ENCODE results near the gene AIFM2. TPM values are rescaled to one million over a fixed set of nuclear protein-coding genes. Genes with fewer than 3 reads are reported as not detected.

The AIFM2 gene
- polyA plus RNA-seq, 1 of the 3 experiments (the other 2 are of a cell fraction) = 9.5 TPM

DNA sequence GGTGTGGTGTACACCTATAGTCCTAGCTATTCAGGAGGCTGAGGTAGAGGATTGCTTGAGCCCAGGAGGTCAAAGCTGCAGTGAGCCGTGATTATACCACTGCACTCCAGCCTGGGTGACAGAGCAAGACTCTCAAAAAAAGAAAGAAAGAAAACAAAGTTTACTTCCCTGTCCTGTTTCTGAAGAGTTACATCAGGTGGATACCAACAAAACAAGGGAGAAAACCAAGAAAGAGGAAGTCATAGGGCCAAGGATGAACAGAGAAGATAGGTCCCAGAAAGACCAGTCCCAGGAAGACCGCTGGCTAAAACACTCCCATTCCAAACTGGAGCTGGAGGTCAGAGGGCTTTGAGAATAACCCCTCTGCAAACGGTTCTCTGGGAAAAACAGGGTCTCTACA is 66.4 kb downstream of the AIFM2 start:
- Histone ChIP-seq H3K4me1 (ENCODE audit: control insufficient read depth in 1 of 2, insufficient read depth in 2 of 2, low read depth in 1 of 2, low read length in 1 of 2) (peaks cover 0 to 2% of the 10 kb centered on the region in 2 experiments; a peak in 2 of 4 replicates), H3F3A (replicated peaks; ENCODE audit: insufficient read depth) (no peaks in the 10 kb centered on the region), H3K4me2 (no peak overlapping the region), H3K4me3 (ENCODE audit: low read depth in 2 of 2, low read length in 1 of 2) (no peak overlapping the region), H3K9me3 (no peaks in the 10 kb centered on the region), H3K9me2 (no peaks in the 10 kb centered on the region), H2AFZ (ENCODE audit: low read depth) (no peak overlapping the region), H3K27ac (ENCODE audit: low read depth in 2 of 2, low read length in 1 of 2) (no peak overlapping the region), H3K79me2 (ENCODE audit: insufficient read depth) (0 out of 2 replicates have a peak, but pooled peaks cover 9% of the 10 kb centered on the region), H4K20me1 (ENCODE audit: insufficient read depth) (peaks cover 3% of the 10 kb centered on the region; the same call in 1 of the 2 replicates), H3K9ac (no peak overlapping the region), H3K36me3 (replicated peaks in 1 of 2; ENCODE audit: control insufficient read depth in 1 of 2, insufficient read depth in 2 of 2, low read length in 1 of 2) (peaks cover 0 to 3% of the 10 kb centered on the region in 2 experiments), H3K27me3 (ENCODE audit: insufficient read depth) (no peaks in the 10 kb centered on the region)
- no peak for TF ChIP-seq CHD2 (IDR thresholded peaks at IDR 0.05; ENCODE audit: low read length, partially characterized antibody)
- TF ChIP-seq MEF2A (IDR thresholded peaks at IDR 0.05; ENCODE audit: borderline replicate concordance, low read depth) = no peak
- TF ChIP-seq, protein P1, sequence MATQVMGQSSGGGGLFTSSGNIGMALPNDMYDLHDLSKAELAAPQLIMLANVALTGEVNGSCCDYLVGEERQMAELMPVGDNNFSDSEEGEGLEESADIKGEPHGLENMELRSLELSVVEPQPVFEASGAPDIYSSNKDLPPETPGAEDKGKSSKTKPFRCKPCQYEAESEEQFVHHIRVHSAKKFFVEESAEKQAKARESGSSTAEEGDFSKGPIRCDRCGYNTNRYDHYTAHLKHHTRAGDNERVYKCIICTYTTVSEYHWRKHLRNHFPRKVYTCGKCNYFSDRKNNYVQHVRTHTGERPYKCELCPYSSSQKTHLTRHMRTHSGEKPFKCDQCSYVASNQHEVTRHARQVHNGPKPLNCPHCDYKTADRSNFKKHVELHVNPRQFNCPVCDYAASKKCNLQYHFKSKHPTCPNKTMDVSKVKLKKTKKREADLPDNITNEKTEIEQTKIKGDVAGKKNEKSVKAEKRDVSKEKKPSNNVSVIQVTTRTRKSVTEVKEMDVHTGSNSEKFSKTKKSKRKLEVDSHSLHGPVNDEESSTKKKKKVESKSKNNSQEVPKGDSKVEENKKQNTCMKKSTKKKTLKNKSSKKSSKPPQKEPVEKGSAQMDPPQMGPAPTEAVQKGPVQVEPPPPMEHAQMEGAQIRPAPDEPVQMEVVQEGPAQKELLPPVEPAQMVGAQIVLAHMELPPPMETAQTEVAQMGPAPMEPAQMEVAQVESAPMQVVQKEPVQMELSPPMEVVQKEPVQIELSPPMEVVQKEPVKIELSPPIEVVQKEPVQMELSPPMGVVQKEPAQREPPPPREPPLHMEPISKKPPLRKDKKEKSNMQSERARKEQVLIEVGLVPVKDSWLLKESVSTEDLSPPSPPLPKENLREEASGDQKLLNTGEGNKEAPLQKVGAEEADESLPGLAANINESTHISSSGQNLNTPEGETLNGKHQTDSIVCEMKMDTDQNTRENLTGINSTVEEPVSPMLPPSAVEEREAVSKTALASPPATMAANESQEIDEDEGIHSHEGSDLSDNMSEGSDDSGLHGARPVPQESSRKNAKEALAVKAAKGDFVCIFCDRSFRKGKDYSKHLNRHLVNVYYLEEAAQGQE (IDR thresholded peaks at IDR 0.05; ENCODE audit: low read depth, low read length) = no peak
- DNase-seq = no peak
- ChIA-PET POLR2A (no interaction called here), CTCF (interaction anchor here (1.0 kb wide), 2 partner anchors 49 to 51 kb away, joined by 3 to 4 read pairs; no protein-coding TSS in a partner anchor)
- 93% methylated on average over 3 of the region's 3 CpGs for WGBS (ENCODE audit: low lambda C conversion rate)

- Histone ChIP-seq H3K9me3 (no peaks in the 10 kb centered on the region), H3K9me2 (no peaks in the 10 kb centered on the region), H3K79me2 (ENCODE audit: insufficient read depth) (0 out of 2 replicates have a peak, but pooled peaks cover 12% of the 10 kb centered on the region), H3K4me3 (ENCODE audit: low read depth in 2 of 2, low read length in 1 of 2) (no peak overlapping the region), H3F3A (replicated peaks; ENCODE audit: insufficient read depth) (no peaks in the 10 kb centered on the region), H3K27ac (ENCODE audit: low read depth in 2 of 2, low read length in 1 of 2) (no peak overlapping the region), H3K4me1 (ENCODE audit: control insufficient read depth in 1 of 2, insufficient read depth in 2 of 2, low read depth in 1 of 2, low read length in 1 of 2) (peaks cover 0 to 2% of the 10 kb centered on the region in 2 experiments; a peak in 2 of 4 replicates), H3K4me2 (no peak overlapping the region), H2AFZ (ENCODE audit: low read depth) (no peak overlapping the region), H4K20me1 (ENCODE audit: insufficient read depth) (peaks cover 3% of the 10 kb centered on the region; the same call in 1 of the 2 replicates), H3K36me3 (replicated peaks in 1 of 2; ENCODE audit: control insufficient read depth in 1 of 2, insufficient read depth in 2 of 2, low read length in 1 of 2) (peaks cover 0 to 3% of the 10 kb centered on the region in 2 experiments), H3K9ac (no peak overlapping the region), H3K27me3 (ENCODE audit: insufficient read depth) (no peaks in the 10 kb centered on the region)
- 97% methylated on average over 4 of the region's 4 CpGs for WGBS (ENCODE audit: low lambda C conversion rate)
- TF ChIP-seq POLR2AphosphoS5 (IDR thresholded peaks at IDR 0.05; ENCODE audit: low read depth, low read length) = no peak
- no peak for TF ChIP-seq CTCF (IDR thresholded peaks at IDR 0.05)
- no peak for TF ChIP-seq GABPA (IDR thresholded peaks at IDR 0.05; ENCODE audit: low read depth)
- TF ChIP-seq NRF1 (IDR thresholded peaks at IDR 0.05; ENCODE audit: low read depth, low read length) = no peak
- no peak for TF ChIP-seq RCOR1 (IDR thresholded peaks at IDR 0.05; ENCODE audit: low read length)
- no peak for TF ChIP-seq IRF3 (IDR thresholded peaks at IDR 0.05; ENCODE audit: low read depth, low read length)
- TF ChIP-seq, protein P2, sequence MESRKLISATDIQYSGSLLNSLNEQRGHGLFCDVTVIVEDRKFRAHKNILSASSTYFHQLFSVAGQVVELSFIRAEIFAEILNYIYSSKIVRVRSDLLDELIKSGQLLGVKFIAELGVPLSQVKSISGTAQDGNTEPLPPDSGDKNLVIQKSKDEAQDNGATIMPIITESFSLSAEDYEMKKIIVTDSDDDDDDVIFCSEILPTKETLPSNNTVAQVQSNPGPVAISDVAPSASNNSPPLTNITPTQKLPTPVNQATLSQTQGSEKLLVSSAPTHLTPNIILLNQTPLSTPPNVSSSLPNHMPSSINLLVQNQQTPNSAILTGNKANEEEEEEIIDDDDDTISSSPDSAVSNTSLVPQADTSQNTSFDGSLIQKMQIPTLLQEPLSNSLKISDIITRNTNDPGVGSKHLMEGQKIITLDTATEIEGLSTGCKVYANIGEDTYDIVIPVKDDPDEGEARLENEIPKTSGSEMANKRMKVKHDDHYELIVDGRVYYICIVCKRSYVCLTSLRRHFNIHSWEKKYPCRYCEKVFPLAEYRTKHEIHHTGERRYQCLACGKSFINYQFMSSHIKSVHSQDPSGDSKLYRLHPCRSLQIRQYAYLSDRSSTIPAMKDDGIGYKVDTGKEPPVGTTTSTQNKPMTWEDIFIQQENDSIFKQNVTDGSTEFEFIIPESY (IDR thresholded peaks at IDR 0.05; ENCODE audit: borderline replicate concordance, low read depth) = no peak
- no peak for TF ChIP-seq TCF12 (IDR thresholded peaks at IDR 0.05)
- TF ChIP-seq NFIC (IDR thresholded peaks at IDR 0.05; ENCODE audit: borderline replicate concordance) = no peak
- TF ChIP-seq SIN3A (IDR thresholded peaks at IDR 0.05; ENCODE audit: borderline replicate concordance, low read depth, low read length) = no peak
- TF ChIP-seq ELF1 (IDR thresholded peaks at IDR 0.05) = no peak
- no peak for TF ChIP-seq RFX5 (IDR thresholded peaks at IDR 0.05; ENCODE audit: low read length)
- no peak for TF ChIP-seq MEF2A (IDR thresholded peaks at IDR 0.05; ENCODE audit: borderline replicate concordance, low read depth)
- ChIA-PET CTCF (interaction anchor here (0.7 to 1.9 kb wide), 3 partner anchors 10 to 81 kb away, joined by 3 to 7 read pairs (median 5); no protein-coding TSS in a partner anchor), POLR2A (no interaction called here)
- DNase-seq = no peak
These were observed 68.1 kb downstream of the AIFM2 start for GRCh38 chr10:70064486-70064885.
